ENCODE data around the gene ROR2. TPM values are rescaled to one million over a fixed set of nuclear protein-coding genes. Genes with fewer than 3 reads are reported as not detected.
A peak's percentile ranks its signal among the peaks of the same experiment; 100 is the strongest.

The ROR2 gene
- total RNA-seq, 4 donors from 2014 or later, result 37.4 to 71.8 (median 59.4) TPM

DNA sequence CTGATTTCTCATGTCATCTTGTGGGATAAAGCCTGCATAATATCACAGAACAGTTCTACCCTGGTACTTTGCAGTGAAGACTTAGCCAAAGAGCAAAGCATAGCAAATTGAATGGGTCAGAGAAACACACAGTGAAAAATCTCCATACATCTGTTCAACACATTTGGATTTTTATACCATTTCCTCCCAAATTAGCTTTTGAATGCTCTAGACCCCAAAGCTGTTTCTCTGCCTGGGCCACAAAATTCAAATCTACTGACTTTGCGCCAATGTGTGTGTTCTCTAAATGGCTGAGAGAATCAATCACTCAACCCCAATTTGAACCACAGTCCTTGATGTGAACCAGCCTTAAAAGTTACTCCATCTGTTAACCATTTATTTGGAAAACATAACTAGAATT lies 289.5 kb downstream of the ROR2 start:
- H3K9me3 ChIP-seq, result no peaks in the 10 kb centered on the region
- H3K4me3 ChIP-seq, result no peak overlapping the region
- WGBS, result 100% methylated on average over 1 of the region's 1 CpG
- no peaks in the 10 kb centered on the region for H3K4me1 ChIP-seq
- no peaks in the 10 kb centered on the region for H3K36me3 ChIP-seq
- no peaks in the 10 kb centered on the region for H3K27me3 ChIP-seq
- no peak for TF ChIP-seq POLR2AphosphoS5 (IDR thresholded peaks at IDR 0.05)
- no peak for TF ChIP-seq EP300 (IDR thresholded peaks at IDR 0.05)
- no peak for TF ChIP-seq CTCF (IDR thresholded peaks at IDR 0.05)
- TF ChIP-seq POLR2A (IDR thresholded peaks at IDR 0.05; ENCODE audit: low read depth), result no peak
- intact Hi-C loops (cut with DNase I), result no loop called here
- H3K27ac ChIP-seq (replicated peaks in 1 of 4), result no peak overlapping the region
- DNase-seq (ENCODE audit: extremely low spot score), result no peak

DNA sequence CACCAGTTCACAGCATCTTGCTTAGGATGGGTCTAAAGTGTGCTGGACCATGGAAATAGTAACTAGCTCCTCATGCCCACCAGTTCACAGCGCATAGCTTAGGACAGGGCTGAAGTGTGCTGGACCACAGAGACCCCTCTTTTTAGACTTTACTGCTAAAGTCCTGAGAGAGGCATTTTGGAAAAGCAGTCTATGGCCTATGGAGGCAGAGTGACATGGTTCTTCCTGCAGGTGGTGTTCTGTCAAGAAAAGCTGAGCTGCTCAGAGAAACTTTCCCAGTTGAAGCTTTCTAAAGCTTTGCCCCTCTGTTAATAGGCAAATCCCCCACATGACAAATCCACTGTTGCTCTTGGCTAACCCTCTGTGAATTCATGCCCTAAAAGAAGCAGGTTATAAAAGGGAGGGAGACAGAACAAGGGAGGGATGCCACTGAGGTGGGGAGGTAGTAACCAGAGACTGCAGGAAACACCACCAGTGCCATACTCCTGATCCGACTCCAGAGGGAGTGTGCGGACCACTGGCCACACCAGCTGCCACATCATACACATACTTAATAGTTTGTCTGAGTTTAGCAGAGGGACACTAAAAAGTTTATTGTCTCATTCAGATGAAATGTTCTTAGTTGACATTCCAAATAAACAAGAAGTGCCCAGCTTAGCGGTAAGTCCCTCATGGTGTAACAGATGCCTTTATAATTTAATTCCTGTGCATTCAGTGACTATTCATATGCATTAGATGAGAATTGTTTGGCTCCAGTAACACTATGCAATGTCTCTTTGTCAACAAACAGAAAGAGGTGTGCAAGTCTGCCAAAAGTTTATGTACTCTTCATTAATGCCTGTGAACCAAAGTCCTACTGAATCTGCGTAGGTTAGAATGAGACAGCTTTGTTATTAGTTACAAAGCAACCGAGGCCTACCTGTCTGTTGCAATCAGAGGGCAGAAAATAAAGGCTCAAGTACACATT lies 290.2 kb downstream of the ROR2 start:
- Histone ChIP-seq H3K9me3 (no peaks in the 10 kb centered on the region), H3K4me3 (no peak overlapping the region), H3K27me3 (no peaks in the 10 kb centered on the region), H3K27ac (replicated peaks in 1 of 4) (no peak overlapping the region), H3K4me1 (no peaks in the 10 kb centered on the region), H3K36me3 (no peaks in the 10 kb centered on the region)
- intact Hi-C loops (cut with DNase I), result loop anchor here (5.0 kb wide), 1 partner anchor 67 kb away; no protein-coding TSS in a partner anchor
- WGBS, result 79% methylated on average over 6 of the region's 6 CpGs
- TF ChIP-seq POLR2AphosphoS5 (IDR thresholded peaks at IDR 0.05) (no peak), POLR2A (IDR thresholded peaks at IDR 0.05; ENCODE audit: low read depth) (no peak), CTCF (IDR thresholded peaks at IDR 0.05) (peak; percentile 47 to 51 (median 50))
- peak; percentile 66 for DNase-seq (ENCODE audit: extremely low spot score)

- H3K4me1 ChIP-seq, result no peaks in the 10 kb centered on the region
- intact Hi-C loops (cut with DNase I), result loop anchor here (5.0 kb wide), 1 partner anchor 69 kb away; no protein-coding TSS in a partner anchor
- H3K9me3 ChIP-seq, result no peaks in the 10 kb centered on the region
- DNase-seq (ENCODE audit: extremely low spot score), result peak; percentile 74
- H3K4me3 ChIP-seq, result no peak overlapping the region
- H3K27me3 ChIP-seq, result no peaks in the 10 kb centered on the region
- H3K36me3 ChIP-seq, result no peaks in the 10 kb centered on the region
- TF ChIP-seq POLR2AphosphoS5 (IDR thresholded peaks at IDR 0.05), result no peak
- TF ChIP-seq EP300 (IDR thresholded peaks at IDR 0.05), result no peak
- no peak for TF ChIP-seq CTCF (IDR thresholded peaks at IDR 0.05)
- no peak for TF ChIP-seq POLR2A (IDR thresholded peaks at IDR 0.05; ENCODE audit: low read depth)
- WGBS, result 88% methylated on average over 9 of the region's 9 CpGs
- H3K27ac ChIP-seq (replicated peaks in 1 of 4), result no peak overlapping the region
These were observed 291.4 kb downstream of the ROR2 start for GRCh38 chr9:91658513-91659105.

- H3K27ac ChIP-seq (replicated peaks in 1 of 4), result no peak overlapping the region
These were observed 292.5 kb downstream of the ROR2 start for GRCh38 chr9:91657501-91657900.

More at GRCh38 chr9:91657501-91657900, 292.5 kb downstream of the ROR2 start:
- Histone ChIP-seq H3K36me3 (no peaks in the 10 kb centered on the region), H3K27me3 (no peaks in the 10 kb centered on the region), H3K4me1 (no peaks in the 10 kb centered on the region), H3K9me3 (no peaks in the 10 kb centered on the region), H3K4me3 (no peak overlapping the region)
- peak; percentile 75 for DNase-seq (ENCODE audit: extremely low spot score)
- intact Hi-C loops (cut with DNase I), result loop anchor here (5.0 kb wide), 1 partner anchor 70 kb away; no protein-coding TSS in a partner anchor
- WGBS, result 78% methylated on average over 3 of the region's 3 CpGs
- TF ChIP-seq POLR2AphosphoS5 (IDR thresholded peaks at IDR 0.05) (no peak), CTCF (IDR thresholded peaks at IDR 0.05) (no peak), EP300 (IDR thresholded peaks at IDR 0.05) (no peak), POLR2A (IDR thresholded peaks at IDR 0.05; ENCODE audit: low read depth) (no peak)
